GM19035 (cell line): ENCODE measurements around the gene MSANTD1.

Source experiments
- ATAC-seq: cut with Tn5 transposase; IDR thresholded peaks from one replicate; pipeline ENCODE4 v1.9.1; 2021; ENCODE audit not compliant: unreplicated experiment

Gene MSANTD1

DNA sequence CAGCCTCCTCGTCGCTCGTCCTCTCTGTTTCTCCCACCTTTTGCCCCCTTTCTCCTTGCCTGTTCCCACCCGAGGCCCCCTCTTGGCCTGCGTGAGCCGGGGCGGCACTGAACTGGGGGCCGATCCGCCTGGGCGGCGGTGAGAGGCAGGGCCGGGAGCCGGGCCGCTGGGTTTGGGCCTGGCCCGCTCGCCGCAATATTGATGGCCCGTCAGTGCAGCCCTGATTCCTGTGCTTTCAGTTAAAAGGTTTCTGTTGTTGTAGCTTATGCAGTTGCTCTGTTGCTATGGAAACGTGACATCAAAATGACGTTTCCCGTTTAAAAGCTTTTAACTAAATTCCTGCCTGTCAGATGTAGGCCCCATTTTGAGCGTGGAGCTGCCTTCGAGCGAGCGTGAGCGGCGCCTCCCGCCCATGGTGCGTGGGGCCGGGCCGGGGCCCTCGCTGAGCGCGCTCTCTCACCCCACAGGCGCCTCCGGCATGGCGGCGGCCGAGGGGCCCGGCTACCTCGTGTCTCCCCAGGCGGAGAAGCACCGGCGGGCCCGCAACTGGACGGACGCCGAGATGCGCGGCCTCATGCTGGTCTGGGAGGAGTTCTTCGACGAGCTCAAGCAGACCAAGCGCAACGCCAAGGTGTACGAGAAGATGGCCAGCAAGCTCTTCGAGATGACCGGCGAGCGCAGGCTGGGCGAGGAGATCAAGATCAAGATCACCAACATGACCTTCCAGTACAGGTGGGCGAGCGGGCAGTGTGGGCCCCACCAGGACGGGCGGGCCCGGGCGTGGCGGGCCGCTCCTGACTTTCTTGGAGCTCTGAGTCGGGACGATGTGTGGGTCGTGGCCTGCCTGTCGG, at the start of gene MSANTD1:
Gene MSANTD1 (plus strand): TSS at position 349 of the 851 bp plus-strand sequence. CDS start 64 bp downstream, at position 413.
- ATAC-seq: no peak

GRCh38 chr4:3199653-3200422, 49.1 kb upstream of the MSANTD1 start:
- no peak for ATAC-seq

GRCh38 chr4:3200423-3201090, 48.4 kb upstream of the MSANTD1 start:
- no peak for ATAC-seq

GRCh38 chr4:3201718-3202702, 46.9 kb upstream of the MSANTD1 start:
- peak; percentile 57 for ATAC-seq

- peak; percentile 26 for ATAC-seq
Observed at GRCh38 chr4:3202836-3203820, 45.8 kb upstream of the MSANTD1 start.

- ATAC-seq: no peak
Observed at GRCh38 chr4:3203971-3204431, 45.0 kb upstream of the MSANTD1 start.

DNA sequence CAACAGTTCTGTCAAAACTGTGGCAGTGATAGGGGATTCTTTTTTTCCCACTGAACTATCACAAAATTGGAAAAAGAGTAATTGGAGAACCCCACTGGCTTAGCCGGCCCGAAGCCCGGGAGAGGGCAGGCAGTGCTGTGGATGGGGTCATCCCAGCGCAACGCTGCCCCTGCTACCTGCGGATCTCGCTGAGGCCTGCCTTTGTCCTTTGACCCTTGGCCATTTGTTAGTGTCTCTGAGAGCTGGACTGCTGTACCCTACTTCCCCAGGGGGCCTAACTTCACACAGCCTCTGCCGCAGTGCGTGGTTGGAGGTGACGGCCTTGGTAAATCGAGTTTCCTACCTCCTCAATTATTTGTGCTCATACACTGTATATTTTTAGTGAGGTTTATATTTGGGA, 43.0 kb upstream of the MSANTD1 start:
- ATAC-seq: no peak

- ATAC-seq: no peak
Observed at GRCh38 chr4:3206439-3207100, 42.4 kb upstream of the MSANTD1 start.

- ATAC-seq: no peak
Observed at GRCh38 chr4:3207531-3208037, 41.4 kb upstream of the MSANTD1 start.

- ATAC-seq: no peak
Observed at GRCh38 chr4:3208826-3209225, 40.1 kb upstream of the MSANTD1 start.

DNA sequence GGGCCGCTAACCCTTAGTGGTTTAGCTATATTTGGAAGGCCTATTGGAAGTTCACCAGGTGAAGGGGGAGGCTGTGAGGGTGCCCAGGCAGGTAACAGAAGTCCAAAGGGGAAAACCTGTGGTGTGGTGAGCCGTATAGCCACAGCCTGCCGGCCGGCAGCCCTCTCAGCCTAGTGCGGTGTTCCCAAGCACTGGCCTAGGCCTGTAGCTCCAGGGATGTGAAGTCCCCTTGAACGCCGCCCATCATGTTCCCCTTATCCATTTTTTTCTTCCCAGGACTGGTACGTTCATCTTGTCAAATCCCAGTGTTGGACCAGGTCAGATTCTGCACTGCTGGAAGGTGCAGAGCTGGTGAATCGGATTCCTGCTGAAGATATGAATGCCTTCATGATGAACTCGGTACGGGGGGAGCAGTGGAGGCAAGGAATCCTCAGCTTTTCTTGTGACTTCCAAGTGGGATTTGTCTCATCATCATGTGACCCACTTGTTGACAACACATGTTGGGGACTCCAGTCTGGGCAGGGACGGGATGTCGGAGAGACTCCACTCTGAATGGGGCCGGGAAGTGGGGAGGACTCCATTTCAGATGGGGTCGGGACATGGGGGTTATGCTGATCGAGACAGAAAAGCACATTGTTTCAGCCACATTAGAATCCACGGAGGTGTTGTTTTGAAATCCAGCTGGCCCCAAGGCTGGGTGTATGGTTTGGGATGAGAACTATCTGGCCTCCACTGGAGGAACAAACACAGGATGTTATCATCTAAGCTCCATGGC, 39.2 kb upstream of the MSANTD1 start:
- no peak for ATAC-seq

- no peak for ATAC-seq
Observed at GRCh38 chr4:3210467-3210866, 38.5 kb upstream of the MSANTD1 start.

DNA sequence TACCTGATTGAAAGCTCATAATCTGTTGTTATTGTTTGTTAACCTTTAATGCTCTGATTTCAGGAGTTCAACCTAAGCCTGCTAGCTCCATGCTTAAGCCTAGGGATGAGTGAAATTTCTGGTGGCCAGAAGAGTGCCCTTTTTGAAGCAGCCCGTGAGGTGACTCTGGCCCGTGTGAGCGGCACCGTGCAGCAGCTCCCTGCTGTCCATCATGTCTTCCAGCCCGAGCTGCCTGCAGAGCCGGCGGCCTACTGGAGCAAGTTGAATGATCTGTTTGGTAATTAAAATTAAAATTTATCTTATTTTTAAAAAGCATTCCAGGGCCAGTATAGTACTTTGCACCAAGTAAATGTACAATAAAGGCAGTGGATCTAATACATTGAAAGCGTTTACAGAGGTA, 37.1 kb upstream of the MSANTD1 start:
- ATAC-seq: no peak

GRCh38 chr4:3212391-3213105, 36.4 kb upstream of the MSANTD1 start:
- no peak for ATAC-seq

GRCh38 chr4:3213106-3213425, 35.9 kb upstream of the MSANTD1 start:
- ATAC-seq: no peak

GRCh38 chr4:3213661-3214250, 35.2 kb upstream of the MSANTD1 start:
- no peak for ATAC-seq

DNA sequence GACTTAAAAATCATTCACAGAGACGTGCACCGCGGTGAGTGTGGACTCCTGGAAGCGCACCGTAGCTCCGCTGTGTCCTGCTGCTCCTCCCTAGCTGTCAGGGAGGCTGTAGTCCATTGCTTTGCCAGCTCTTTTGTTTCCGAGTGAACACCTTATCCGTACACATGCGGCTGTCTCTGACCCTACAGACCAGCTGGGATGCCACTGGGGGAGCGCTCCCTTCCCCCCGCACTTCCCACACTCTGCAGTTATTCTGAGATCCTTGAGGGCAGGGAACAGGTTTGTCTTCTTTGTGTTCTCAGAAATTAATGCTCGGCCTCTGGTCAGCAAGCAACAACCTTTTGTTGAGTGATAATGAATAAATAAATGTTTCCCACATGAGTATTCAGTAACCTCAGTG, 33.7 kb upstream of the MSANTD1 start:
- no peak for ATAC-seq
